Measurements from ENCODE around the gene ZIC1. TPM values are rescaled to one million over a fixed set of nuclear protein-coding genes. Genes with fewer than 3 reads are reported as not detected.

Gene ZIC1
- total RNA-seq, 1 experiment from 2014 or later: not detected

GRCh38 chr3:147428754-147429153 lies 19.6 kb downstream of the ZIC1 start:
- Histone ChIP-seq H4K20me1 (ENCODE audit: insufficient read depth) (no peaks in the 10 kb centered on the region), H3K36me3 (ENCODE audit: control insufficient read depth in 1 of 2, insufficient read depth in 2 of 2, low read length in 2 of 2) (no peaks in the 10 kb centered on the region), H3K4me2 (ENCODE audit: low read length) (no peak overlapping the region), H3K79me2 (ENCODE audit: insufficient read depth, low read length) (no peaks in the 10 kb centered on the region), H3K9me3 (ENCODE audit: control insufficient read depth in 1 of 2, insufficient read depth in 1 of 2, low read depth in 1 of 2, low read length in 2 of 2) (no peaks in the 10 kb centered on the region), H3K9ac (ENCODE audit: low read length) (no peak overlapping the region), H3K9me2 (ENCODE audit: insufficient read depth) (no peaks in the 10 kb centered on the region), H2AFZ (ENCODE audit: low read depth, low read length, poor library complexity, severe bottlenecking) (no peak overlapping the region), H3K27ac (ENCODE audit: low read depth, low read length) (no peak overlapping the region), H3K4me3 (replicated peaks in 1 of 2; ENCODE audit: low read depth in 1 of 2, low read length in 2 of 2) (no peak overlapping the region), H3K27me3 (ENCODE audit: insufficient read depth, low read length) (no peaks in the 10 kb centered on the region), H3K4me1 (ENCODE audit: control insufficient read depth in 1 of 2, insufficient read depth in 2 of 2, low read length in 2 of 2) (no peaks in the 10 kb centered on the region)
- RAD21 ChIA-PET (ENCODE audit: low non-redundant PET in 1 of 2, low total read pairs in 2 of 2, uncharacterized antibody in 2 of 2, unreplicated experiment in 2 of 2): no interaction called here
- intact Hi-C loops (cut with micrococcal nuclease): no loop called here
- POLR2A ChIA-PET: no interaction called here
- no peak for TF ChIP-seq FOSL1 (IDR thresholded peaks at IDR 0.05; ENCODE audit: low read depth)
- TF ChIP-seq ATF3 (IDR thresholded peaks at IDR 0.05): no peak
- TF ChIP-seq EZH2phosphoT487 (IDR thresholded peaks at IDR 0.05; ENCODE audit: borderline replicate concordance): no peak
- TF ChIP-seq TCF7L2 (IDR thresholded peaks at IDR 0.05; ENCODE audit: borderline replicate concordance, extremely low read depth, insufficient read depth, insufficient read length): no peak
- TF ChIP-seq ZFX (IDR thresholded peaks at IDR 0.05): no peak
- no peak for TF ChIP-seq EZH2 (IDR thresholded peaks at IDR 0.05)
- no peak for ATAC-seq
- DNase-seq (ENCODE audit: low read depth, low spot score): no peak
- BruUV-seq (replicated peaks): no TSS peak
- CTCF ChIA-PET: no interaction called here

- Histone ChIP-seq H3K9ac (ENCODE audit: low read length) (no peak overlapping the region), H4K20me1 (ENCODE audit: insufficient read depth) (no peaks in the 10 kb centered on the region), H3K4me3 (replicated peaks in 1 of 2; ENCODE audit: low read depth in 1 of 2, low read length in 2 of 2) (no peak overlapping the region), H2AFZ (ENCODE audit: low read depth, low read length, poor library complexity, severe bottlenecking) (no peak overlapping the region), H3K4me1 (ENCODE audit: control insufficient read depth in 1 of 2, insufficient read depth in 2 of 2, low read length in 2 of 2) (no peaks in the 10 kb centered on the region), H3K4me2 (ENCODE audit: low read length) (no peak overlapping the region), H3K9me2 (ENCODE audit: insufficient read depth) (no peaks in the 10 kb centered on the region), H3K79me2 (ENCODE audit: insufficient read depth, low read length) (no peaks in the 10 kb centered on the region), H3K27me3 (ENCODE audit: insufficient read depth, low read length) (no peaks in the 10 kb centered on the region), H3K27ac (ENCODE audit: low read depth, low read length) (no peak overlapping the region), H3K36me3 (ENCODE audit: control insufficient read depth in 1 of 2, insufficient read depth in 2 of 2, low read length in 2 of 2) (no peaks in the 10 kb centered on the region), H3K9me3 (ENCODE audit: control insufficient read depth in 1 of 2, insufficient read depth in 1 of 2, low read depth in 1 of 2, low read length in 2 of 2) (no peaks in the 10 kb centered on the region)
- TF ChIP-seq ZBTB33 (IDR thresholded peaks at IDR 0.05; ENCODE audit: extremely low read depth, insufficient replicate concordance, low read length) (no peak), SRF (IDR thresholded peaks at IDR 0.05; ENCODE audit: low read depth) (no peak), MAX (IDR thresholded peaks at IDR 0.05) (no peak), SP1 (IDR thresholded peaks at IDR 0.05; ENCODE audit: low read depth) (no peak), TCF7L2 (IDR thresholded peaks at IDR 0.05; ENCODE audit: borderline replicate concordance, extremely low read depth, insufficient read depth, insufficient read length) (no peak), EZH2 (IDR thresholded peaks at IDR 0.05) (no peak), ELF1 (IDR thresholded peaks at IDR 0.05; ENCODE audit: borderline replicate concordance, low read depth) (no peak), ZFX (IDR thresholded peaks at IDR 0.05) (no peak), POLR2A (IDR thresholded peaks at IDR 0.05; ENCODE audit: borderline replicate concordance, extremely low read depth, insufficient read depth, insufficient read length) (no peak)
- ChIA-PET CTCF (no interaction called here), POLR2A (no interaction called here), RAD21 (ENCODE audit: low non-redundant PET in 1 of 2, low total read pairs in 2 of 2, uncharacterized antibody in 2 of 2, unreplicated experiment in 2 of 2) (no interaction called here)
- no TSS peak for BruUV-seq (replicated peaks)
- no peak for DNase-seq (ENCODE audit: low read depth, low spot score)
- no peak for ATAC-seq
- intact Hi-C loops (cut with micrococcal nuclease): no loop called here
These were observed 22.6 kb downstream of the ZIC1 start for GRCh38 chr3:147431751-147432150.

Data from HCT116 (cell line).